K562 (cell line): ENCODE data around the gene CLASP1. TPM values are rescaled to one million over a fixed set of nuclear protein-coding genes. Genes with fewer than 3 reads are reported as not detected.

Experiments
- ATAC-seq: fragments of 200-7000 bp; cut with Tn5 transposase; 3 replicates; pipeline ENCODE4 v1.9.1; 2020; ENCODE audit warnings: moderate library complexity
- BruUV-seq: library from RNA; stranded (reverse); fragments of 400-500 nt; replicated peaks from 2 replicates; lab custom pipeline; 2021; lab: Mats Ljungman, UMichigan
- CTCF ChIA-PET: fragments of 300-600 bp; formaldehyde crosslinking; extraction: SDS; loops from one replicate; lab custom pipeline; 2021; ENCODE audit warnings: low intra/inter-chr PET ratio; lab: Yijun Ruan, JAX
- POLR2A ChIA-PET: fragments of 300-600, 350-650 bp; sonication (Branson Sonifier 250); formaldehyde crosslinking; extraction: SDS; loops from one replicate; lab custom pipeline; 2021; ENCODE audit warnings: antibody characterized with exemption, inconsistent platforms; lab: Yijun Ruan, JAX
- DNase-seq, 4 experiments: peaks; one replicate each; pipeline versions ENCODE4 v3.0.0 to v3.0.0-alpha.2; 2011 to 2018; ENCODE audit warnings: low spot score in 3 of 4, mixed read lengths in 3 of 4; ENCODE audit errors: extremely low read depth in 1 of 4
- FAIRE-seq: peaks from 2 replicates; lab custom pipeline; 2011; peaks lifted over from hg19 to GRCh38; lab: Jason Lieb, UNC
- H2AFZ ChIP-seq: 2 replicates; pipeline ENCODE4 v1.6.0; 2011; ENCODE audit warnings: low read depth, low read length, control low read depth, inconsistent platforms
- H3K27ac ChIP-seq: fragments of 200-600 bp; 3 replicates; pipeline ENCODE4 v1.8.0; 2011; ENCODE audit warnings: low read depth, mild to moderate bottlenecking, control low read depth, inconsistent platforms, low read length, moderate library complexity, mixed read lengths; ENCODE audit errors: extremely low read depth
- H3K27me3 ChIP-seq, 2 experiments: fragments of 300-600 bp in 1 of 2; 2 replicates in 1 of 2; 3 replicates in 1 of 2; pipeline versions ENCODE4 v1.6.0 to v1.8.0; 2011; ENCODE audit warnings: inconsistent platforms in 2 of 2, low read length in 2 of 2, mild to moderate bottlenecking in 1 of 2, mixed read lengths in 1 of 2, moderate library complexity in 1 of 2; ENCODE audit not compliant: control insufficient read depth in 2 of 2, insufficient read depth in 2 of 2
- H3K36me3 ChIP-seq: fragments of 300-600 bp; 3 replicates; pipeline ENCODE4 v1.8.0; 2011; ENCODE audit warnings: mild to moderate bottlenecking, low read length, inconsistent platforms; ENCODE audit not compliant: control insufficient read depth, insufficient read depth
- H3K4me1 ChIP-seq, 2 experiments: fragments of 200-600 bp in 1 of 2; replicated peaks in 1 of 2; 2 replicates in 1 of 2; 3 replicates in 1 of 2; pipeline versions ENCODE4 v1.5.1 to v1.8.0; 2011; ENCODE audit warnings: inconsistent platforms in 2 of 2, low read length in 2 of 2, mild to moderate bottlenecking in 1 of 2, mixed read lengths in 1 of 2, moderate library complexity in 1 of 2; ENCODE audit not compliant: control insufficient read depth in 2 of 2, insufficient read depth in 2 of 2
- H3K4me2 ChIP-seq: 2 replicates; pipeline ENCODE4 v1.6.1; 2011; ENCODE audit warnings: low read length, control low read depth, inconsistent platforms, mixed read lengths; ENCODE audit not compliant: insufficient read depth
- H3K4me3 ChIP-seq: fragments of 200-600 bp; sonication (generic), shearing (Covaris generic); 2 replicates; pipeline ENCODE4 v1.5.1; 2016; ENCODE audit warnings: control low read depth, inconsistent platforms
- H3K79me2 ChIP-seq: fragments of 200-600 bp; 3 replicates; pipeline ENCODE4 v1.8.0; 2011; ENCODE audit warnings: low read length, inconsistent platforms; ENCODE audit not compliant: control insufficient read depth, insufficient read depth
- H3K9ac ChIP-seq, 2 experiments: 2 replicates each; pipeline versions ENCODE4 v1.6.0 to v1.6.1; 2011; ENCODE audit warnings: low read depth in 2 of 2, low read length in 2 of 2, control low read depth in 1 of 2, inconsistent platforms in 1 of 2, mild to moderate bottlenecking in 1 of 2, mixed read lengths in 1 of 2; ENCODE audit not compliant: insufficient read depth in 1 of 2
- H3K9me1 ChIP-seq: one replicate; pipeline ENCODE4 v1.6.0; 2011; ENCODE audit warnings: inconsistent platforms, mild to moderate bottlenecking, low read length, moderate library complexity; ENCODE audit not compliant: control insufficient read depth, insufficient read depth
- H3K9me3 ChIP-seq: replicated peaks from 2 replicates; pipeline ENCODE4 v1.5.1; 2011; ENCODE audit warnings: low read depth, low read length, inconsistent platforms; ENCODE audit not compliant: control insufficient read depth, insufficient read depth
- H4K20me1 ChIP-seq: replicated peaks from 2 replicates; pipeline ENCODE4 v1.6.1; 2011; ENCODE audit warnings: low read length, inconsistent platforms, mixed read lengths; ENCODE audit not compliant: control insufficient read depth, insufficient read depth
- ARID1B ChIP-seq: fragments of 450-650 bp; IDR thresholded peaks from 2 replicates; pipeline ENCODE4 v1.6.1; 2016; ENCODE audit warnings: antibody characterized with exemption, mild to moderate bottlenecking, inconsistent platforms
- ASH1L ChIP-seq: fragments of 450-650 bp; IDR thresholded peaks from 2 replicates; pipeline ENCODE4 v1.6.1; 2018; ENCODE audit warnings: borderline replicate concordance, mild to moderate bottlenecking, low read depth; ENCODE audit not compliant: partially characterized antibody
- ATF1 ChIP-seq, 2 experiments: fragments of 450-650 bp in 1 of 2; IDR thresholded peaks; 2 replicates each; pipeline ENCODE4 v1.6.1; 2016; ENCODE audit warnings: missing compliant biosample characterization in 1 of 2, missing genetic modification characterization in 1 of 2
- KAT2B ChIP-seq: IDR thresholded peaks from one replicate; pipeline ENCODE4 v1.6.1; 2012; ENCODE audit warnings: low read depth, mild to moderate bottlenecking, control low read depth, inconsistent platforms, low read length, moderate library complexity
- MED1 ChIP-seq: sonication (generic); formaldehyde crosslinking; IDR thresholded peaks from 2 replicates; pipeline ENCODE4 v1.8.1; 2023; ENCODE audit warnings: missing genetic modification reagents, borderline replicate concordance
- MYBL2 ChIP-seq, 2 experiments: fragments of 450-650 bp in 1 of 2; sonication (generic) in 1 of 2; formaldehyde crosslinking in 1 of 2; IDR thresholded peaks; 2 replicates each; pipeline versions ENCODE4 v1.6.1 to v1.8.1; 2017 to 2022; ENCODE audit warnings: borderline replicate concordance in 1 of 2, inconsistent platforms in 1 of 2, low read depth in 1 of 2, mild to moderate bottlenecking in 1 of 2, missing genetic modification reagents in 1 of 2, moderate library complexity in 1 of 2
- VEZF1 ChIP-seq: fragments of 200-800 bp; sonication (Bioruptor generic); IDR thresholded peaks from 2 replicates; pipeline ENCODE4 v1.6.1; 2017; ENCODE audit warnings: missing genetic modification characterization, missing compliant biosample characterization
- ZBTB7A ChIP-seq: IDR thresholded peaks from 2 replicates; pipeline ENCODE4 v1.6.1; 2011; ENCODE audit warnings: low read depth, mild to moderate bottlenecking, low read length, moderate library complexity, borderline replicate concordance; ENCODE audit not compliant: control insufficient read depth
- ZNF436 ChIP-seq: fragments of 250-450, 450-650 bp; sonication (Bioruptor Pico); formaldehyde crosslinking; IDR thresholded peaks from 2 replicates; pipeline ENCODE4 v1.7.0; 2020; ENCODE audit warnings: mild to moderate bottlenecking
- ZNF583 ChIP-seq: fragments of 250-450 bp; sonication (Bioruptor Pico); IDR thresholded peaks from 2 replicates; pipeline ENCODE4 v1.4.0; 2020
- ZNF764 ChIP-seq: fragments of 250-450 bp; sonication (Bioruptor Pico); IDR thresholded peaks from 2 replicates; pipeline ENCODE4 v1.4.0; 2020; ENCODE audit warnings: low read depth, mild to moderate bottlenecking, moderate library complexity
- ZNF766 ChIP-seq: fragments of 200-800 bp; sonication (Bioruptor generic); conservative IDR thresholded peaks from 2 replicates; pipeline ENCODE4 v1.6.1; 2016; ENCODE audit warnings: missing genetic modification characterization, missing compliant biosample characterization
- WGBS: fragments of 100-300 bp; shearing (Covaris generic); methylation state at CpG from one replicate; pipeline ENCODE4 v1.1.6; 2016; ENCODE audit warnings: low coverage, mixed read lengths; ENCODE audit not compliant: insufficient coverage; ENCODE audit errors: missing lambda C conversion rate; 5-methylcytosine and 5-hydroxymethylcytosine counted together
- in situ Hi-C: fragments of 300-500 bp; cut with MboI; formaldehyde crosslinking; loops from 4 replicates; pipeline ENCODE4 v1.15.0; 2018; ENCODE audit warnings: inconsistent platforms, mixed read lengths
- intact Hi-C: fragments of 100-400 bp; cut with micrococcal nuclease; formaldehyde crosslinking; loops from 2 replicates; pipeline ENCODE4 v1.14.2; 2022
- polyA plus RNA-seq, 8 experiments: library from polyadenylated mRNA; depleted of rRNA in 4 of 8; stranded (reverse) in 5 of 8; unstranded in 3 of 8; fragments of >200 nt; fragmentation: Nextera tagmentation in 2 of 8; fragmentation: Illumina TruSeq in 1 of 8; extraction: Ambion mirVana in 2 of 8; extraction: Trizol in 1 of 8; gene quantifications; 2 replicates each; pipeline versions ENCODE4 v1.2.1 to v1.2.3, GENCODE V29; 2011 to 2014; ENCODE audit warnings: inconsistent platforms in 1 of 8, missing spikeins in 1 of 8
- total RNA-seq, 7 experiments: library from RNA; depleted of rRNA in 6 of 7; stranded (reverse); fragments of >200 nt in 6 of 7; fragmentation: Illumina TruSeq in 2 of 7; extraction: Trizol in 2 of 7; gene quantifications; 2 replicates each; pipeline versions ENCODE4 v1.2.1 to v1.2.3, GENCODE V29; 2011 to 2021; ENCODE audit warnings: low replicate concordance in 1 of 7
- TF ChIP-seq, protein P1 (sequence below): fragments of 250-450 bp; sonication (Bioruptor Pico); IDR thresholded peaks from 2 replicates; pipeline ENCODE4 v1.4.0; 2020
- TF ChIP-seq, protein P2 (sequence below): fragments of 250-450 bp; sonication (Bioruptor Pico); IDR thresholded peaks from 2 replicates; pipeline ENCODE4 v1.8.0; 2021; ENCODE audit warnings: moderate library complexity, mild to moderate bottlenecking, inconsistent platforms
- TF ChIP-seq, protein P3 (sequence below): fragments of 450-650 bp; IDR thresholded peaks from 2 replicates; pipeline ENCODE4 v1.6.1; 2016; ENCODE audit warnings: low read depth, mild to moderate bottlenecking, moderate library complexity

CLASP1 gene
- total and polyA plus RNA-seq, 9 of the 15 experiments (the other 6 are each of a cell fraction or from before 2014, with no cell fraction given), result 1.7 to 40.3 (median 20.7) TPM

DNA sequence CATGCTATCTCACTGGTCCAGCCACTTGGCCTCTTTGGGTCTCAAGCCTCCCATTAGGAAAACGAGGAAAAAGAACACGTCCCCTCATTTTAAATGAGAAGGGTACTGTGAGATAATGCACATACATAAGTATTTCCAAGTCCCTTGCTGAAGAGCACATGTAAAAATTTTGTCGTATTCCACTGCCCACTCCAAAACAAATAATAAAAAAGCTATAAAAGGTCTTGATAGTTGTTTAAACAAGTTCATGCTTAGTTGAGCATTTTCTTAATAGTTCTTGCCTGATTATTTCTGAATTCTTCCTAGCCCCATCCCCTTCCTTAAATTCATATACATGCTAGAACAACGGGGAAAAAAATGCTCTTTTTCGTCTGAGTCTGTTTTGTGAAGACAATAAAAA, 228.8 kb downstream of the CLASP1 start:
- Histone ChIP-seq H3K36me3 (peaks cover 44% of the 10 kb centered on the region), H3K27ac (no peak overlapping the region), H3K4me2 (no peak overlapping the region), H3K27me3 (no peaks in the 10 kb centered on the region), H2AFZ (no peak overlapping the region), H3K4me1 (no peaks in the 10 kb centered on the region), H3K9ac (no peak overlapping the region), H4K20me1 (no peaks in the 10 kb centered on the region), H3K9me1 (no peaks in the 10 kb centered on the region), H3K9me3 (no peaks in the 10 kb centered on the region), H3K4me3 (no peak overlapping the region), H3K79me2 (no peaks in the 10 kb centered on the region)
- intact Hi-C loops (no loop called here), in situ Hi-C loops (no loop called here)
- 76% methylated on average over 5 of the region's 5 CpGs for WGBS
- ATAC-seq (no peak), DNase-seq (no peak), FAIRE-seq (no peak)
- ChIA-PET CTCF (no interaction called here), POLR2A (interaction anchor here (0.6 kb wide), 1 partner anchor 304 kb away, joined by 3 read pairs; no protein-coding TSS in a partner anchor)
- no TSS peak for BruUV-seq
- TF ChIP-seq ZNF583 (CRISPR knock-in tag) (no peak), MED1 (CRISPR knock-in tag) (no peak), ZBTB7A (no peak), ZNF436 (CRISPR knock-in tag) (no peak), ARID1B (no peak), ASH1L (no peak), MYBL2 (IDR thresholded peaks at IDR 0.05; ENCODE audit: low read depth) (no peak), MYBL2 (CRISPR knock-in tag; IDR thresholded peaks at IDR 0.05; ENCODE audit: borderline replicate concordance) (no peak), KAT2B (no peak), ATF1 (CRISPR knock-in tag; IDR thresholded peaks at IDR 0.05) (no peak), ATF1 (tag; IDR thresholded peaks at IDR 0.05) (no peak), ZNF766 (CRISPR knock-in tag) (no peak), VEZF1 (CRISPR knock-in tag) (no peak), ZNF764 (no peak)
- TF ChIP-seq, protein P1, sequence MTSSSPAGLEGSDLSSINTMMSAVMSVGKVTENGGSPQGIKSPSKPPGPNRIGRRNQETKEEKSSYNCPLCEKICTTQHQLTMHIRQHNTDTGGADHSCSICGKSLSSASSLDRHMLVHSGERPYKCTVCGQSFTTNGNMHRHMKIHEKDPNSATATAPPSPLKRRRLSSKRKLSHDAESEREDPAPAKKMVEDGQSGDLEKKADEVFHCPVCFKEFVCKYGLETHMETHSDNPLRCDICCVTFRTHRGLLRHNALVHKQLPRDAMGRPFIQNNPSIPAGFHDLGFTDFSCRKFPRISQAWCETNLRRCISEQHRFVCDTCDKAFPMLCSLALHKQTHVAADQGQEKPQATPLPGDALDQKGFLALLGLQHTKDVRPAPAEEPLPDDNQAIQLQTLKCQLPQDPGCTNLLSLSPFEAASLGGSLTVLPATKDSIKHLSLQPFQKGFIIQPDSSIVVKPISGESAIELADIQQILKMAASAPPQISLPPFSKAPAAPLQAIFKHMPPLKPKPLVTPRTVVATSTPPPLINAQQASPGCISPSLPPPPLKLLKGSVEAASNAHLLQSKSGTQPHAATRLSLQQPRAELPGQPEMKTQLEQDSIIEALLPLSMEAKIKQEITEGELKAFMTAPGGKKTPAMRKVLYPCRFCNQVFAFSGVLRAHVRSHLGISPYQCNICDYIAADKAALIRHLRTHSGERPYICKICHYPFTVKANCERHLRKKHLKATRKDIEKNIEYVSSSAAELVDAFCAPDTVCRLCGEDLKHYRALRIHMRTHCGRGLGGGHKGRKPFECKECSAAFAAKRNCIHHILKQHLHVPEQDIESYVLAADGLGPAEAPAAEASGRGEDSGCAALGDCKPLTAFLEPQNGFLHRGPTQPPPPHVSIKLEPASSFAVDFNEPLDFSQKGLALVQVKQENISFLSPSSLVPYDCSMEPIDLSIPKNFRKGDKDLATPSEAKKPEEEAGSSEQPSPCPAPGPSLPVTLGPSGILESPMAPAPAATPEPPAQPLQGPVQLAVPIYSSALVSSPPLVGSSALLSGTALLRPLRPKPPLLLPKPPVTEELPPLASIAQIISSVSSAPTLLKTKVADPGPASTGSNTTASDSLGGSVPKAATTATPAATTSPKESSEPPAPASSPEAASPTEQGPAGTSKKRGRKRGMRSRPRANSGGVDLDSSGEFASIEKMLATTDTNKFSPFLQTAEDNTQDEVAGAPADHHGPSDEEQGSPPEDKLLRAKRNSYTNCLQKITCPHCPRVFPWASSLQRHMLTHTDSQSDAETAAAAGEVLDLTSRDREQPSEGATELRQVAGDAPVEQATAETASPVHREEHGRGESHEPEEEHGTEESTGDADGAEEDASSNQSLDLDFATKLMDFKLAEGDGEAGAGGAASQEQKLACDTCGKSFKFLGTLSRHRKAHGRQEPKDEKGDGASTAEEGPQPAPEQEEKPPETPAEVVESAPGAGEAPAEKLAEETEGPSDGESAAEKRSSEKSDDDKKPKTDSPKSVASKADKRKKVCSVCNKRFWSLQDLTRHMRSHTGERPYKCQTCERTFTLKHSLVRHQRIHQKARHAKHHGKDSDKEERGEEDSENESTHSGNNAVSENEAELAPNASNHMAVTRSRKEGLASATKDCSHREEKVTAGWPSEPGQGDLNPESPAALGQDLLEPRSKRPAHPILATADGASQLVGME (CRISPR knock-in tag), result no peak
- TF ChIP-seq, protein P2, sequence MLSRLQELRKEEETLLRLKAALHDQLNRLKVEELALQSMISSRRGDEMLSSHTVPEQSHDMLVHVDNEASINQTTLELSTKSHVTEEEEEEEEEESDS (CRISPR knock-in tag), result no peak
- TF ChIP-seq, protein P3, sequence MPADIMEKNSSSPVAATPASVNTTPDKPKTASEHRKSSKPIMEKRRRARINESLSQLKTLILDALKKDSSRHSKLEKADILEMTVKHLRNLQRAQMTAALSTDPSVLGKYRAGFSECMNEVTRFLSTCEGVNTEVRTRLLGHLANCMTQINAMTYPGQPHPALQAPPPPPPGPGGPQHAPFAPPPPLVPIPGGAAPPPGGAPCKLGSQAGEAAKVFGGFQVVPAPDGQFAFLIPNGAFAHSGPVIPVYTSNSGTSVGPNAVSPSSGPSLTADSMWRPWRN, result no peak
